Epithelial cell of esophagus (primary cell): Measurements from ENCODE around the gene ZSCAN5C.
A peak's percentile ranks its signal among the peaks of the same experiment; 100 is the strongest.

Experiments used
- DNase-seq: peaks from one replicate; pipeline ENCODE4 v3.0.0; 2010; ENCODE audit warnings: low read depth
- H3K4me3 ChIP-seq: 2 replicates; pipeline ENCODE4 v1.5.1; 2011; ENCODE audit warnings: mild to moderate bottlenecking, low read length, control low read depth
- CTCF ChIP-seq: IDR thresholded peaks from 2 replicates; pipeline ENCODE4 v1.5.1; 2011; ENCODE audit warnings: low read depth, mild to moderate bottlenecking, low read length, control low read depth, inconsistent platforms; ENCODE audit not compliant: insufficient read depth; ENCODE audit errors: missing control alignments

Gene ZSCAN5C

GRCh38 chr19:56159622-56160271, 42.3 kb upstream of the ZSCAN5C start:
- no peak for DNase-seq
- TF ChIP-seq CTCF: no peak
- H3K4me3 ChIP-seq: no peak overlapping the region

DNA sequence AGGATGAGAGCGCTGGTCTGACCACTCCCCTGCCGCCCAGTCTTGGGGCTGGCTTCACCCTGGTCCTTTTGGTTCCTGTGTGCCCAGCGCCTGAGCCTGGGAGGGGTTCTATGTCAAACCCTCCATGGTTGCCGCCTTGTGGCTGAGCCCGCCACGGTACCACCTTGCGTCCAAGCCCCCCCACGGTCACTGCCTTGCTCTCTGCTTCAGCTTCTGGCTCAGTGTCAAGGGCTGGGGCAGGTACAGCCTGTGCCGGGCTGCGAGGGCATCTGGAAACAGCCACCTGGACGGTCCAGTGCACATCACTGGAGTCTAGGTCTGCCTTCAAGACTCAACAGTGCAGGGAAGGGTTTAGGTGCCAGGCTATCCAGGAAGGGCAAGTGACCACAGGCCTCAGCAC, 40.5 kb upstream of the ZSCAN5C start:
- DNase-seq: no peak
- no peak for TF ChIP-seq CTCF
- H3K4me3 ChIP-seq: no peak overlapping the region

DNA sequence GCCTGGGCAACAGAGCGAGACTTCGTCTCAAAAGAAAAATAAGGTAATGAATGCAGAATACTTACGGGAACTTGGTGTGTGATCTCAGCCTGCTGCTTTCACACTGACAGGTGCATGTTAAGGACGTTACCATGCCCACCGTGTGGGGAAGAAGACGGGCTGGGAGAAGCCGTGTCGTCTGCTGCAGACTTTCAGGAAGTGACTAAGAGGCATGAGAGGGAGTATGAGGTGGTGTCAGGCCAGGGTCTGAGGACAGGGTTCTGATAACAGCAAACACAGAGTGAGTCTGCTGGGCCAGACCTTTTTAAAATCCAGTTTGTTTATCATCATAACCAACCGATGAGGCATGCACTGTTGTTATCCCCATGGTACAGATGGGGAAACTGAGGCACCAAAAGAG, 39.8 kb upstream of the ZSCAN5C start:
- TF ChIP-seq CTCF: no peak
- H3K4me3 ChIP-seq: no peak overlapping the region
- DNase-seq: no peak

- no peak for DNase-seq
- no peak overlapping the region for H3K4me3 ChIP-seq
Measured at GRCh38 chr19:56163097-56163496, 39.0 kb upstream of the ZSCAN5C start.

GRCh38 chr19:56167064-56167578, 35.0 kb upstream of the ZSCAN5C start:
- no peak for TF ChIP-seq CTCF
- no peak overlapping the region for H3K4me3 ChIP-seq
- peak; percentile 38 for DNase-seq

More at GRCh38 chr19:56163097-56163496, 39.0 kb upstream of the ZSCAN5C start:
- no peak for TF ChIP-seq CTCF

- TF ChIP-seq CTCF: no peak
- H3K4me3 ChIP-seq: no peak overlapping the region
- peak; percentile 98 for DNase-seq
Measured at GRCh38 chr19:56170261-56170660, 31.8 kb upstream of the ZSCAN5C start.

DNA sequence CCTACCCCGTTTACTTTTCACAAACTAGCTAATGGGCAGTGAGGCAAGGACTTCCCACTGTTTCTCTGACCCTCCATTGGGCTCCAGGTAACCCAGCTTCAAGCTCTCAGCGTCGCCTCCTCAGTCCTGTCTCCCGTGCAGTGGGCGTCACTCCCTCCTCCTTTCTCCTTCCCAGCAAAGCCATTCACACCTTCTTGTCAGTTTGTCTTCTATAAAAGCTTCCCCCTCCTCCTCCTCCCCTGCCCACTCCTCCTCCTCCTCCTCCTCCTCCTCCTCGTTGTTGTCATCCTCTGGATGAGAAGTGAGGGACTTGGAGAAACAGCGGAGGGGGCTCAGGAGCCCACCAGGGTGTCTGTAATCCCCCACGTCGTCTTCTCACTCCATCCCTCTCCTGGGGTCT, 28.0 kb upstream of the ZSCAN5C start:
- no peak for DNase-seq
- no peak overlapping the region for H3K4me3 ChIP-seq
- TF ChIP-seq CTCF: no peak
